GM12892 (cell line): Measurements from ENCODE around the gene CIDEB.
A peak's percentile ranks its signal among the peaks of the same experiment; 100 is the strongest.

Experiments used
- DNase-seq: peaks from one replicate; pipeline ENCODE4 v3.0.0; 2011; ENCODE audit not compliant: insufficient read length
- FAIRE-seq: peaks from 2 replicates; lab custom pipeline; 2011; peaks lifted over from hg19 to GRCh38; lab: Jason Lieb, UNC
- POLR2A ChIP-seq: IDR thresholded peaks from 2 replicates; pipeline ENCODE4 v1.6.1; 2011; ENCODE audit warnings: low read depth, low read length, control low read depth
- POLR2AphosphoS5 ChIP-seq: IDR thresholded peaks from 2 replicates; pipeline ENCODE4 v1.6.1; 2011; ENCODE audit warnings: low read depth, low read length, control low read depth
- TAF1 ChIP-seq: IDR thresholded peaks from 2 replicates; pipeline ENCODE4 v1.6.1; 2011; ENCODE audit warnings: low read depth, mild to moderate bottlenecking, control low read depth, low read length, borderline replicate concordance

The CIDEB gene

DNA sequence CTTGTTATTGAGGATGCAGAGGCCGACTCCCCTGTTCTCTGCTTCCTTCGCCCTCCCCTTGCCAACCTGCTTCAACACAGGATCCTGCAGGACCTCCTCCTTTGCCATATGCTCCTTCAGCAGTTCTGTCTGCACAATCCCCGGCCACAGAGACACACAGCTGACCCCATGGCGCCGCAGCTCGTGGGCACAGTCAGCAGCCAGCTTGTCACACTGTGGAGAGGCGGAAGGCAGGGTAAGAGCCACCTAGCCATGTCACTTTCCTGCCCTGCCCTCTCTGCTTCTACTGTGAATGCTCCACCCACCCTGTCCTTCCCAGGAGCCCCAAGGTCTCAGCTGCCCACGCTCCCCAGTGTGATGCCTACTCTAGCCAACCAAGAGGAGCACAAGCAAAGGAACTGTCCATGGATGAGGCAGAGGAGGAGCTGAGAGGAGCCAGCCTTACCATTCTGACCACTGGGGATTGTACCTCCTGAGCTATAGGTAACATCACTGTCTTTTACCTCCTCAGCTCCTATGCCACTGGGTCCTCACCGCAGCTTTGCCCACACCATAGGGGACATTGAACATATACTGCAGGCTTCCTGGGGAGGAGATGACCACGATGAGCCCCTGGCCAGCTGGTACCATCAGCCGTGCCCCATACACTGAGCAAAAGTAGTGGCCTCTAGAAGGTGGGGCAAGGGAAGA lies 15.5 kb downstream of the CIDEB start:
- FAIRE-seq: no peak

DNA sequence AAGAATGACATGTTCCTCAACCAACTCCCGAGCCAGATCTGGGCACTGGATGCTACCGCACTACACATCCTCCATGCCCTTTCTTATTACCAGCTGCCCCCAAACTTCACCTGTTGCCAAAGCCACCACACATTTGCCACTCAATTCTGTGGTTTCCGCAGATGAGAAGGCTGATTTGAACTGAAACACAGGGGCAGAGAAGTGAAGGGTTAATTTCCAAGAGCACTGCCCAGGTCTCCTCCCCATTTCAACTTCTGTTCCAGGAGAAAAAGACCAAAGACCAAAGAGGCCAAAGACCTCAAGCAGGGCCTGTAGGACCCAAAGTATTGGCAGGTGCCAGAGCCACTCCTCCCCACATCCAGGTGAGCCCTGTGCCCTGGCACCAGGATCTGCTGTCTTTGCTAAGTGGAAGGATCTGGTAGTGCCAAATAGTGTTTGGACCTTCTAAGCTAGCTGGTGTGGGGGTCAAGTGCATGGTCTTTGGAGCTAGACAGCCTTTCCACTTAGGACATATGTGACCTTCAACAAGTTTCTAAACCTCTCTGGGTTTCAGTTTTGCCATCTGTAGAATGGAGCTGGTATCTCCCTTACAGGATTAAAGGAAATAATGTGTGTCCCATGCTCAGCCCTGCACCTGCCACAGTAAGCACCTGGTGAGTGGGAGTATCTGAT lies 16.2 kb downstream of the CIDEB start:
- no peak for TF ChIP-seq TAF1
- TF ChIP-seq POLR2AphosphoS5: no peak
- no peak for TF ChIP-seq POLR2A
- DNase-seq (no peak), FAIRE-seq (no peak)

More for the DNA sequence above, 15.5 kb downstream of the CIDEB start:
- DNase-seq: no peak
- TF ChIP-seq POLR2AphosphoS5: no peak
- TF ChIP-seq POLR2A: no peak
- no peak for TF ChIP-seq TAF1

DNA sequence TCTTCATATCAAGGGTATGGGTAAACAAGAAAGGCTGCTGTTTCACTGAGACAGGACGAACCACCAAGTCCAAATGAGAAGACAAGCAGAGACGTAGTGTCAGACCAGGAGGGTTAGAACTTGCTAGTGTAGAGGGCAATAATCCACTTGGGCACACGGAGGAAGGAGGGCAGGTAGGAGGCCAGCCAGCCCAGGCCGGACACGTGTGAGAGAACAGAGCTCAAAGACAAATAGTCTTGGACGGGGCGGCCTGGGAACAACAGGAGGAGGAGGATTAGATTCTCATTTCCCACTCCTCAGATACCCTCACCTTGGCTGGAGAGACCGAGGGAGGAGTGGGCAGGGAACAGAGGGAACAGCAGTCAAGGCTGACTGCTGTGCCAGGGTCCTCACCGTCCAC lies 17.0 kb downstream of the CIDEB start:
- no peak for DNase-seq
- TF ChIP-seq POLR2AphosphoS5 (no peak), TAF1 (no peak), POLR2A (0 out of 2 replicates have a peak, but pooled peaks have one; percentile 16)
- FAIRE-seq: no peak

DNA sequence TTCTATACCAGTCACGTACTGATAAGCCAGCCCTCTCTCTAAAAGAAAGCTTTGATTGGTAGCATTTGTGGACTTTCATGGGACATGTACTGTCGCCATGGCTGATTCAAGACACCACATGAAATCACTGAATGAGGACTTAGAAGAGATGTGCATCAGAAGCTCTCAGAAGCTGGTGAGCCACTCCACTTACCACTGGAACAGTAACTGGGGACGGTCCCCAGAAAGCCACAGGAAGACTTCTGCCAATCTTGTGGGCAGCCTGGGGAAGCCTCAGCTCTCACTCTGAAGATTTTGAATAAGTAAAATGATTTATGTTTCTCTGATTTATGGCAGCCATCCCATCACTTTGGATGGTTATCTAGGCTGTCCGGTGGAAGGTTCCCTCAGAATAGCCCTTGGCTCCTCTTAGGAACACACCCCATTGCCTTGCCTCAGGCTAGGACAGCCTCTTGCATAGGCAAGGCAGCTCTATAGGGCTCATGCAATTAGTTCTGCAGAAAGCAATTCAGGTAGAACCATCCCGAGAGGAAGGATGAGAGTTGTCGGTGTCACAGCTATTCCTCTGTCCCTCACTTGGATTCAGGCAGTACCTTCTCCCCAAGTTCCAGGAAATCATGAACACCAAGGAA lies 18.0 kb downstream of the CIDEB start:
- peak; percentile 64 for FAIRE-seq
- DNase-seq: no peak
- TF ChIP-seq POLR2A (no peak), POLR2AphosphoS5 (no peak), TAF1 (no peak)

DNA sequence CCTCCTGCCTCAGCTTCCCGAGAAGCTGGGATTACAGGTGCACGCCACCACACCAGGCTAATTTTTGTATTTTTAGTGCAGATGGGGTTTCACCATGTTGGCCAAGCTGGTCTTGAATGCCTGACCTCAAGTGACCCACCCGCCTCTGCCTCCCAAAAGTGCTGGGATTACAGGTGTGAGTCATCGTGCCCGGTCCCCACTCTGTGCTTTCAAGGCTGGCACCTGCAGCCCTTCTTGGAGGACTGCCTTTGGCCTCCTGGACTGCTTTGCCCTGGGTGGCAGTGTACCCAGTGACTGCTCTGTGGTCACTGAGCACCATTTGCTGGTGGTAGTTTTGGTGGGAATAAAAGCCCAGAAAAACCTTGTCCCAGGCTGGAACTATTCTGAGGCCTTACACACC lies 20.8 kb downstream of the CIDEB start:
- DNase-seq (no peak), FAIRE-seq (no peak)
- TF ChIP-seq TAF1: no peak
- no peak for TF ChIP-seq POLR2A
- TF ChIP-seq POLR2AphosphoS5: no peak

DNA sequence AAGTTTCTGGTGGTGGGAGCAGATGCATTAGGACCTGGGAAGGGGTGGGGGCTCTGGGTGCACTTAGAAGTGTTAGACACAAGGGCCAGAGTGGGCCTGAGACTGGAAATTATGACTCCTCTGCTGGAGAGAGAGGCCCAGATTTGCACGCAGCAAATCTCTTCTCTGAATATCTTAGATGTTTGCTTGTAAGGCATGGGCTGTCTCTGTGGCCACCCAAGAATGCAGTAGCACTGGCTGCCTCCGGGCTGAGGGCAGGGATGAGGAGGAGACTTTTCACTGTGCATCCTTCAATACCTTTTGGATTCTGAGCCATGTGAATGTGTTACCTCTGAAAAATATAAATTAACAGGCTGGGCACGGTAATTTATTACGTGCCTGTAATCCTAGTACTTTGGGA lies 22.4 kb downstream of the CIDEB start:
- DNase-seq: no peak
- no peak for FAIRE-seq
- TF ChIP-seq TAF1: no peak
- TF ChIP-seq POLR2AphosphoS5: no peak
- TF ChIP-seq POLR2A: no peak

DNA sequence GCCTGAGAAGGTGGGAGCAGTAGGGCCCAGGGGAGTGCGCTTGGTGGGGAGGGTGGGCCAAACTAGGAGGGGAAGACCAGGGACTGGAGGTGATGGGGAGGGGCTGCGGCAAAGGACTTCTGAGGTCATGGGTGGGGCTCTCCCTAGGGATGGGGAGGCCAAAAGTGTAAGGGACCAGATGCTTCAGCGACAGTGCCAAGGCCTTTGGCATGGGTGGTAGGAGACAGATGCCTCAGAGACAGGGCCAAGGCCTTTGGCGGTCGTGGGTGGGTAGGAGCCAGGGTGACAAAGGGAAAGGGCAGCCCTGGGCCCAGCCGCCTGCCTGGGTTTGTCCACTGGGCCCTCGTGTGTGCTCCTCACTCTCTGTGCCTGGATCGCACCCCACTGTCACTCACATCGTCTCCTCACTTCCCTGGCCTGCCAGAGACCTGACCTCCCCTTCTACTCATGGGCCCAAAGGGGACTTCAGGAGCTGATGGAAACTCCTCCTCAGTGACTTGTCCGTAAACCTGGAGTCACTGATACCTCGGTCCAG lies 23.2 kb downstream of the CIDEB start:
- TF ChIP-seq TAF1 (no peak), POLR2AphosphoS5 (no peak), POLR2A (no peak)
- FAIRE-seq: no peak
- no peak for DNase-seq

DNA sequence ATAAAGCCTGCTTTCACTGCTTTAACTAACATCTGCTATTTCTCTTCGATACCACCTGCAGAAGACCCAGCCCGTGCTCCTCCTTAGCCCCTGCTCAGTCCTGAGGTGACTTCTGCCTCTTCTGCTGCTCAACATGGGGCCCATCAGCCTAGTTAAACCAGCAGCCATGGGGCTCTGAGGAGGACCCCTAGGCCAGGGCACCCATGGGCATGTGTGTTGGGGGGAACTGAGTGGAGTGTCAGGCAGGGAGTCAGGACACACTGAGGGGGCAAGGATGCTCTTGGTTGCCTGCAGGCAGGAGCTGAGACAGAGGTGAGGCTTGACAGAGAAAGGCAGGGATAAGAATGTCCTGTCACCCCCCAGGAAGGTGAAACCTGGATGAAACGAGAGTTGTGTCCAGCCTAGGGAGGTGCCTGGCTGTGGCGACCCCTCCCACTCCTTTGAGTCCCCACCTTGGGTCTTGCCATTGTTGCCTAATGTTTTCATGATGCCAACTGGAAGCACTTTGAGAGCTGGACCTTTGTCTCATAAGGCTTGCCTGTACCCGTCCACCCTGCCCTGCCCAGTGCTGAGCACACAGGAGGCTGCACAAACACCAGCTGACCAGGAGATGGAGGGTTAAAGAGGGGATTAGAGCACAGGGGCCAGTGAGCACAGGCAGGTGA lies 23.8 kb downstream of the CIDEB start:
- DNase-seq (no peak), FAIRE-seq (no peak)
- no peak for TF ChIP-seq POLR2A
- no peak for TF ChIP-seq POLR2AphosphoS5
- no peak for TF ChIP-seq TAF1

DNA sequence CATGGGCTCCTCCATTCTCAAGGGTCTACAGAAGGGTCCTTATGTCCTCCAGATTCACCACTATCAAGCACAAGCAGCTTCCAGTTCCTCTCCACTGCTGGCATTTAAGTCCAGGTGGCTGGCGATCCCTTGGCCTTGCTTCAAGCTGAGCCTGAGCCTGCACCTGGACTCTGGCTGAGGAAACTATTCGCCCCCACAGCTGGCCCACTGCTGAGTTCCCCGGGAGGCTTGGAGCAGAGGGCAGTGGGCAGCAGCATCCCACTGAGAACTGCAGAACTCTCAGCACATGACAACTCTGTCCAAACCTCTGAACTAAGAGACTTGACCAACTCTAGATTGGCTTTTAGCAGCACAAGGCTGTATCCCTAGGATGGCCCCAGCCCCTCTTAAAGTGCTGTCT lies 25.0 kb downstream of the CIDEB start:
- DNase-seq (no peak), FAIRE-seq (no peak)
- TF ChIP-seq TAF1 (no peak), POLR2AphosphoS5 (no peak), POLR2A (no peak)

DNA sequence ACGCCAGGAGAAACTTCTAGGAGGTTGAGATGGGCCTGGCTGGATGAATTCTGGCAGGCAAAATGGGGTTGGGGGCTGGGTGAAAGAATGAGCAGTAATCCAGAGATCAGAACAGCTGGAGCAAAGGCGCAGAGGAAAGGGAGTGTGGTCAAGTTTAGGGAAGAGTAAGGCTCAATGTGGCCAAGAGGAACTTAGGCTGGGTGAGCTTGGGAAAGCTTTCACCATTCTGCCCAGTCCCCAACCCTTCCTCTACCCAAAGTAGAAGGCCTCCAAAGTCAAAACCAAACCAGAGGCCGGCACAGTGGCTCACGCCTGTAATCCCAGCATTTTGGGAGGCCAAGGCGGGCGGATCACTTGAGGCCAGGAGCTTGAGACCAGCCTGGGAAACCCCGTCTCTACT lies 26.1 kb downstream of the CIDEB start:
- TF ChIP-seq POLR2AphosphoS5 (no peak), TAF1 (no peak), POLR2A (no peak)
- FAIRE-seq (no peak), DNase-seq (no peak)

DNA sequence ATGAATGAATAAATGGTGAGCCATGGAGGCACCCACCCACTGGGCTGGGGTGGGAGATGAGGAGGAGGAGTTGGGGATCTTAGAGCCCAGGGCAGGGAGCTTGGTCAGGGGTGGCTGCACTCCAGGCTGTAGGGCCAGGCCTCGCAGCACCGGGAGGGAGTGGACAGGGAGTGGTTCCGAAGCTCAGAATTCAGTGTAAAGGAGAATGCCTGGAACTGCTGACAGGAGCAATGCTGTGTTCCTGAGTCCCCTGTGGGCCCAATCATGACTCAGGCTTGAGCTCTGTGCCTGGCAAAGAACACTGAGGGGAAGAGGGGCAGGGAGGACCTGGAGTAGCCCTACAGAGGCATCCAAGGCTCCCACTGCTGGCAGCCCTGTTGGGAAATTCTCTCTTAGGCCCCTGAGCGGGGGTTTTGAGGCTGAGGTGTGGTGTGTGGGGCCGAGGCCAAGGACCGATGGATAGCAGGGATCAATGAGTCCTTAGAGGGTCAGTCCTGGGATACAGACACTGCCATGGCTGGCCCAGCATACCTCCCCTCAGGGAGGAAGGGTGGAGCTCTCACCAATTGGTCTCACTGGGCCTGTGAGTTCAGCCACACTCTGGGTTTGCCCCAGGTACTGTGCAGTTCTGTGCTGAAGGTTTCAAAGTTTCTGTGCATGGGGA lies 26.8 kb downstream of the CIDEB start:
- no peak for TF ChIP-seq POLR2AphosphoS5
- TF ChIP-seq TAF1: no peak
- no peak for TF ChIP-seq POLR2A

More for the DNA sequence above, 26.8 kb downstream of the CIDEB start:
- FAIRE-seq (no peak), DNase-seq (no peak)
